Hepatocyte (in vitro differentiated cells): ENCODE measurements around the gene ICAM1. TPM values are rescaled to one million over a fixed set of nuclear protein-coding genes. Genes with fewer than 3 reads are reported as not detected.
A peak's percentile ranks its signal among the peaks of the same experiment; 100 is the strongest.

ENCODE experiments used
- DNase-seq: peaks from one replicate; pipeline ENCODE4 v3.0.0-alpha.2; 2016; ENCODE audit warnings: low spot score
- H2AFZ ChIP-seq: fragments of 200-600 bp; sonication (generic); 2 replicates; pipeline ENCODE4 v1.6.0; 2016; ENCODE audit warnings: antibody characterized with exemption, mild to moderate bottlenecking
- H3K27ac ChIP-seq: fragments of 200-600 bp; sonication (generic); 2 replicates; pipeline ENCODE4 v1.5.1; 2016; ENCODE audit warnings: mild to moderate bottlenecking
- H3K27me3 ChIP-seq: fragments of 200-600 bp; sonication (generic); 2 replicates; pipeline ENCODE4 v1.6.1; 2016
- H3K36me3 ChIP-seq: fragments of 200-600 bp; sonication (generic); replicated peaks from 2 replicates; pipeline ENCODE4 v1.5.1; 2016; ENCODE audit warnings: low read depth; ENCODE audit not compliant: insufficient read depth
- H3K4me1 ChIP-seq: fragments of 200-600 bp; sonication (generic); 2 replicates; pipeline ENCODE4 v1.5.1; 2016; ENCODE audit warnings: mild to moderate bottlenecking, moderate library complexity; ENCODE audit not compliant: insufficient read depth
- H3K4me2 ChIP-seq: fragments of 200-600 bp; sonication (generic); 2 replicates; pipeline ENCODE4 v1.6.0; 2016
- H3K4me3 ChIP-seq: fragments of 200-600 bp; sonication (generic); 2 replicates; pipeline ENCODE4 v1.5.1; 2016; ENCODE audit warnings: mild to moderate bottlenecking
- H3K79me2 ChIP-seq: fragments of 200-600 bp; sonication (generic); 2 replicates; pipeline ENCODE4 v1.6.0; 2017; ENCODE audit warnings: mild to moderate bottlenecking
- H3K9me2 ChIP-seq: fragments of 200-600 bp; sonication (generic); replicated peaks from 2 replicates; pipeline ENCODE4 v1.6.0; 2017; ENCODE audit warnings: mild to moderate bottlenecking; ENCODE audit not compliant: insufficient read depth
- H3K9me3 ChIP-seq: fragments of 200-600 bp; sonication (generic); 2 replicates; pipeline ENCODE4 v1.5.1; 2016; ENCODE audit warnings: low read depth, mild to moderate bottlenecking
- H4K20me1 ChIP-seq: fragments of 200-600 bp; sonication (generic); 2 replicates; pipeline ENCODE4 v1.6.0; 2016; ENCODE audit warnings: mild to moderate bottlenecking; ENCODE audit not compliant: insufficient read depth, poor library complexity, severe bottlenecking
- EZH2 ChIP-seq: fragments of 200-600 bp; sonication (generic); IDR thresholded peaks from 2 replicates; pipeline ENCODE4 v1.6.1; 2016; ENCODE audit warnings: antibody characterized with exemption, mild to moderate bottlenecking, borderline replicate concordance
- EZH2phosphoT487 ChIP-seq: fragments of 200-600 bp; sonication (generic); IDR thresholded peaks from one replicate; pipeline ENCODE4 v1.6.1; 2018; ENCODE audit warnings: antibody characterized with exemption, mild to moderate bottlenecking, low read depth, moderate library complexity; ENCODE audit not compliant: unreplicated experiment, severe bottlenecking
- WGBS: methylation state at CpG from one replicate; pipeline ENCODE4 v1.1.6; 2016; ENCODE audit warnings: low lambda C conversion rate; ENCODE audit errors: missing lambda C conversion rate; 5-methylcytosine and 5-hydroxymethylcytosine counted together
- polyA plus RNA-seq: library from polyadenylated mRNA; unstranded; fragments of >200 nt; fragmentation: Nextera tagmentation; extraction: Ambion mirVana; gene quantifications from 2 replicates; pipeline ENCODE4 v1.2.1, GENCODE V29; 2016
- total RNA-seq: library from RNA; depleted of rRNA; stranded (reverse); fragments of >200 nt; gene quantifications from 2 replicates; pipeline ENCODE4 v1.2.3, GENCODE V29; 2014
- TF ChIP-seq, protein P1 (sequence below): fragments of 200-600 bp; sonication (generic); IDR thresholded peaks from 2 replicates; pipeline ENCODE4 v1.5.1; 2016; ENCODE audit warnings: antibody characterized with exemption, mild to moderate bottlenecking; ENCODE audit not compliant: poor library complexity

ICAM1 gene
- total and polyA plus RNA-seq, 2 experiments from 2014 or later, result 19.6 to 19.9 TPM

DNA sequence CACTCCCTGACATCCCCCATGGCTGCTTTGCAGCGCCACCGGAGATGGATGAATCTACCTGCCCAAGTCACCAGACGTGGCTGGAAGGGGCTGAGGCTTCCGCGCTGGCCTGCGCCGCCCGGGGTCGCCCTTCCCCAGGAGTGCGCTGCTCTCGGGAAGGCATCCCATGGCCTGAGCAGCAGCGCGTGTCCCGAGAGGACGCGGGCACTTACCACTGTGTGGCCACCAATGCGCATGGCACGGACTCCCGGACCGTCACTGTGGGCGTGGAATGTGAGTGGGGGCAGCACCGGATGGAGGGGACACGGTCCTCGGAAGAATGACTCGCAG is 23.4 kb downstream of the ICAM1 start:
- no peaks in the 10 kb centered on the region for H3K9me2 ChIP-seq
- H2AFZ ChIP-seq, result no peak overlapping the region
- peaks cover 76% of the 10 kb centered on the region for H3K27me3 ChIP-seq
- no peak overlapping the region for H3K4me2 ChIP-seq
- no peak for TF ChIP-seq EZH2phosphoT487
- TF ChIP-seq EZH2, result no peak
- TF ChIP-seq, protein P1, sequence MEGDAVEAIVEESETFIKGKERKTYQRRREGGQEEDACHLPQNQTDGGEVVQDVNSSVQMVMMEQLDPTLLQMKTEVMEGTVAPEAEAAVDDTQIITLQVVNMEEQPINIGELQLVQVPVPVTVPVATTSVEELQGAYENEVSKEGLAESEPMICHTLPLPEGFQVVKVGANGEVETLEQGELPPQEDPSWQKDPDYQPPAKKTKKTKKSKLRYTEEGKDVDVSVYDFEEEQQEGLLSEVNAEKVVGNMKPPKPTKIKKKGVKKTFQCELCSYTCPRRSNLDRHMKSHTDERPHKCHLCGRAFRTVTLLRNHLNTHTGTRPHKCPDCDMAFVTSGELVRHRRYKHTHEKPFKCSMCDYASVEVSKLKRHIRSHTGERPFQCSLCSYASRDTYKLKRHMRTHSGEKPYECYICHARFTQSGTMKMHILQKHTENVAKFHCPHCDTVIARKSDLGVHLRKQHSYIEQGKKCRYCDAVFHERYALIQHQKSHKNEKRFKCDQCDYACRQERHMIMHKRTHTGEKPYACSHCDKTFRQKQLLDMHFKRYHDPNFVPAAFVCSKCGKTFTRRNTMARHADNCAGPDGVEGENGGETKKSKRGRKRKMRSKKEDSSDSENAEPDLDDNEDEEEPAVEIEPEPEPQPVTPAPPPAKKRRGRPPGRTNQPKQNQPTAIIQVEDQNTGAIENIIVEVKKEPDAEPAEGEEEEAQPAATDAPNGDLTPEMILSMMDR, result no peak
- no peak for DNase-seq
- 26% methylated on average over 25 of the region's 25 CpGs for WGBS
- no peaks in the 10 kb centered on the region for H3K79me2 ChIP-seq
- H3K4me3 ChIP-seq, result no peak overlapping the region
- H4K20me1 ChIP-seq, result no peaks in the 10 kb centered on the region
- peaks cover 33% of the 10 kb centered on the region for H3K4me1 ChIP-seq
- no peaks in the 10 kb centered on the region for H3K9me3 ChIP-seq
- no peak overlapping the region for H3K27ac ChIP-seq
- H3K36me3 ChIP-seq, result no peaks in the 10 kb centered on the region

DNA sequence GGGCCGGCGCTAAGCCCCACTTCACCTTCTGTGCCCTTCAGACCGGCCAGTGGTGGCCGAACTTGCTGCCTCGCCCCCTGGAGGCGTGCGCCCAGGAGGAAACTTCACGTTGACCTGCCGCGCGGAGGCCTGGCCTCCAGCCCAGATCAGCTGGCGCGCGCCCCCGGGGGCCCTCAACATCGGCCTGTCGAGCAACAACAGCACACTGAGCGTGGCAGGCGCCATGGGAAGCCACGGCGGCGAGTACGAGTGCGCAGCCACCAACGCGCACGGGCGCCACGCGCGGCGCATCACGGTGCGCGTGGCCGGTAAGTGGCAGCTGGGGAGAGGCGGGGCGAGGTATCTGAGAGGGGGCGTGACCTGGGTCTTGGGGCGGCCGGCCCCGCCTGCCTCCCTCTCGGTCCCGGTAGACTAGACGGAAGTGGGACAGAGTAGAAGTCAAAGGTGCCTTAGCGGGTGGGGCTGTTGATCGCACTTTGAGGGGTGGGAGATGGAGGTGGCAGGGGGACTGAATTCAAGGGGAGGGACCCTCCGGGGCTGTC is 24.5 kb downstream of the ICAM1 start:
- peaks cover 23% of the 10 kb centered on the region for H3K4me1 ChIP-seq
- no peaks in the 10 kb centered on the region for H3K9me2 ChIP-seq
- DNase-seq, result no peak
- H3K27me3 ChIP-seq, result peaks cover 66% of the 10 kb centered on the region
- WGBS, result 8% methylated on average over 47 of the region's 48 CpGs
- H3K27ac ChIP-seq, result no peak overlapping the region
- H4K20me1 ChIP-seq, result no peaks in the 10 kb centered on the region
- no peak overlapping the region for H2AFZ ChIP-seq
- H3K36me3 ChIP-seq, result no peaks in the 10 kb centered on the region
- no peak overlapping the region for H3K4me3 ChIP-seq
- peak overlapping the region; percentile 73 for H3K4me2 ChIP-seq
- TF ChIP-seq EZH2phosphoT487 (peak; percentile 55), EZH2 (peak; percentile 96)
- TF ChIP-seq, protein P1, result peak; percentile 8
- H3K9me3 ChIP-seq, result no peaks in the 10 kb centered on the region
- no peaks in the 10 kb centered on the region for H3K79me2 ChIP-seq

DNA sequence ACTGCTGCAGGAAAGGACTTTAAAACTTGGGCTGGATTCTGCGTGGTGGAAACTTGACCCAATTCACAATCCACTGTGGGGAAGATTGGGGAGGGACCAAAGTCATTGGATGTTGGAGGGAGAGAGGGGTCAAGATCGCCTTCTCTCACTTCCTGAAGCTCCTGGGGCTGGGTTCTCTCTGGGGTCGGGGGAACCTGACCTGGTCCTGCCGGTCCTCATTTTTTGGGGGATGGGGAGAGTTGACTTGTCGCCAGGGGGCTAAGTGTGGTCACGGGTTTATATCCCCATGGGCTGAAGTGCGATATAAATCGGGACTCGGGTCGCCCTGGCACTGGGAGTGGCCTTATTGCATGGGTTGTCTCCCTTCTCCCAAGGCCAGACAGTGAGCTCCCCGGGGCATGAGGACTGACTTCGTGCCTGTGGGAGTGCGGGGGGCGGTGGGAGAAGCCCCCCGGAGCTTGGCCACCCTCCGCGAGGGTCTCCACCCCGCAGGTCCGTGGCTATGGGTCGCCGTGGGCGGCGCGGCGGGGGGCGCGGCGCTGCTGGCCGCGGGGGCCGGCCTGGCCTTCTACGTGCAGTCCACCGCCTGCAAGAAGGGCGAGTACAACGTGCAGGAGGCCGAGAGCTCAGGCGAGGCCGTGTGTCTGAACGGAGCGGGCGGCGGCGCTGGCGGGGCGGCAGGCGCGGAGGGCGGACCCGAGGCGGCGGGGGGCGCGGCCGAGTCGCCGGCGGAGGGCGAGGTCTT is 25.1 kb downstream of the ICAM1 start:
- 5% methylated on average over 43 of the region's 58 CpGs for WGBS
- TF ChIP-seq, protein P1, result no peak
- peak; percentile 77 for TF ChIP-seq EZH2
- Histone ChIP-seq H3K4me2 (peak overlapping the region; percentile 73), H3K27ac (no peak overlapping the region), H3K36me3 (no peaks in the 10 kb centered on the region), H3K9me2 (no peaks in the 10 kb centered on the region), H4K20me1 (no peaks in the 10 kb centered on the region), H2AFZ (no peak overlapping the region), H3K79me2 (no peaks in the 10 kb centered on the region), H3K27me3 (peaks cover 59% of the 10 kb centered on the region), H3K4me1 (peaks cover 18% of the 10 kb centered on the region), H3K4me3 (no peak overlapping the region), H3K9me3 (no peaks in the 10 kb centered on the region)
- DNase-seq, result no peak
